MM.1S (cell line): ENCODE data around the gene KNG1.

ENCODE experiments used
- EZH2 ChIP-seq: fragments of 300-600 bp; sonication (generic); optimal IDR thresholded peaks from 2 replicates; pipeline ENCODE3; 2017; ENCODE audit warnings: low read depth, mild to moderate bottlenecking, antibody characterized with exemption, low read length, mixed read lengths
- EZH2phosphoT487 ChIP-seq: fragments of 300-600 bp; sonication (generic); IDR thresholded peaks from 2 replicates; pipeline ENCODE4 v1.6.1; 2018; ENCODE audit warnings: antibody characterized with exemption, low read length
- TF ChIP-seq, protein P1 (sequence below): fragments of 300-600 bp; sonication (generic); IDR thresholded peaks from 2 replicates; pipeline ENCODE4 v1.5.1; 2016; ENCODE audit warnings: antibody characterized with exemption, low read length, mixed read lengths

DNA sequence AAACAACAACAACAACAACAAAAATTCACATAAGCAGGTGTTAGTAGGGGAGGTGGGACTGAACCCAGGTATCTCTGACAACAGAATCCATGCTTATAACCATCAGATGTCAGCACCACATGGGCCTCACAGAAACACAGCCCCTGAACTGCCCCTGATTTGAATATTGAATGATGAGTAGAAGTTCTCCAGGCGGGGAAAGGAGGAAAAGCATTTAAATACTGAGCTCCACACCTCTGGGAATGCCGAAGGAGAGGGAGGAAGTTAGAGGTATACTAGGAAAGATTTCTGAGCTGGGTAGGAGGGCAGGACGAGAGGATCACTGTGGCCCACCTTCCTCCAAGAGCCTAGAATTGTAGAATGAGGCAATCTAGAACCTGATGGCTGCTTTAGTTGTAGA lies 34.3 kb downstream of the KNG1 start:
- no peak for TF ChIP-seq EZH2phosphoT487
- TF ChIP-seq, protein P1, sequence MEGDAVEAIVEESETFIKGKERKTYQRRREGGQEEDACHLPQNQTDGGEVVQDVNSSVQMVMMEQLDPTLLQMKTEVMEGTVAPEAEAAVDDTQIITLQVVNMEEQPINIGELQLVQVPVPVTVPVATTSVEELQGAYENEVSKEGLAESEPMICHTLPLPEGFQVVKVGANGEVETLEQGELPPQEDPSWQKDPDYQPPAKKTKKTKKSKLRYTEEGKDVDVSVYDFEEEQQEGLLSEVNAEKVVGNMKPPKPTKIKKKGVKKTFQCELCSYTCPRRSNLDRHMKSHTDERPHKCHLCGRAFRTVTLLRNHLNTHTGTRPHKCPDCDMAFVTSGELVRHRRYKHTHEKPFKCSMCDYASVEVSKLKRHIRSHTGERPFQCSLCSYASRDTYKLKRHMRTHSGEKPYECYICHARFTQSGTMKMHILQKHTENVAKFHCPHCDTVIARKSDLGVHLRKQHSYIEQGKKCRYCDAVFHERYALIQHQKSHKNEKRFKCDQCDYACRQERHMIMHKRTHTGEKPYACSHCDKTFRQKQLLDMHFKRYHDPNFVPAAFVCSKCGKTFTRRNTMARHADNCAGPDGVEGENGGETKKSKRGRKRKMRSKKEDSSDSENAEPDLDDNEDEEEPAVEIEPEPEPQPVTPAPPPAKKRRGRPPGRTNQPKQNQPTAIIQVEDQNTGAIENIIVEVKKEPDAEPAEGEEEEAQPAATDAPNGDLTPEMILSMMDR: no peak
- TF ChIP-seq EZH2: no peak
